Ishikawa (cell line): ENCODE data around the gene PIGU.

Source experiments
- CEBPB ChIP-seq: IDR thresholded peaks from 2 replicates; pipeline ENCODE4 v1.6.1; 2012
- CREB1 ChIP-seq: IDR thresholded peaks from 2 replicates; pipeline ENCODE4 v1.6.1; 2012; ENCODE audit warnings: low read depth
- EGR1 ChIP-seq: IDR thresholded peaks from 2 replicates; pipeline ENCODE4 v1.6.1; 2012
- EP300 ChIP-seq: IDR thresholded peaks from 2 replicates; pipeline ENCODE4 v1.6.1; 2012; ENCODE audit warnings: borderline replicate concordance
- FOXM1 ChIP-seq: IDR thresholded peaks from 2 replicates; pipeline ENCODE4 v1.6.1; 2012; ENCODE audit warnings: low read depth, borderline replicate concordance
- NFIC ChIP-seq: IDR thresholded peaks from 2 replicates; pipeline ENCODE4 v1.6.1; 2012
- RAD21 ChIP-seq: IDR thresholded peaks from 2 replicates; pipeline ENCODE4 v1.6.1; 2012; ENCODE audit warnings: low read depth
- REST ChIP-seq: IDR thresholded peaks from 2 replicates; pipeline ENCODE4 v1.6.1; 2012; ENCODE audit warnings: low read depth, mild to moderate bottlenecking
- TAF1 ChIP-seq: IDR thresholded peaks from 2 replicates; pipeline ENCODE4 v1.6.1; 2012; ENCODE audit warnings: low read depth, mild to moderate bottlenecking
- TEAD4 ChIP-seq: IDR thresholded peaks from 2 replicates; pipeline ENCODE4 v1.6.1; 2012
- YY1 ChIP-seq: IDR thresholded peaks from 2 replicates; pipeline ENCODE4 v1.6.1; 2012; ENCODE audit warnings: low read depth
- ZBTB7A ChIP-seq: IDR thresholded peaks from 2 replicates; pipeline ENCODE4 v1.6.1; 2012; ENCODE audit warnings: low read depth
- TF ChIP-seq, protein P1 (sequence below): IDR thresholded peaks from 2 replicates; pipeline ENCODE4 v1.6.1; 2012

DNA sequence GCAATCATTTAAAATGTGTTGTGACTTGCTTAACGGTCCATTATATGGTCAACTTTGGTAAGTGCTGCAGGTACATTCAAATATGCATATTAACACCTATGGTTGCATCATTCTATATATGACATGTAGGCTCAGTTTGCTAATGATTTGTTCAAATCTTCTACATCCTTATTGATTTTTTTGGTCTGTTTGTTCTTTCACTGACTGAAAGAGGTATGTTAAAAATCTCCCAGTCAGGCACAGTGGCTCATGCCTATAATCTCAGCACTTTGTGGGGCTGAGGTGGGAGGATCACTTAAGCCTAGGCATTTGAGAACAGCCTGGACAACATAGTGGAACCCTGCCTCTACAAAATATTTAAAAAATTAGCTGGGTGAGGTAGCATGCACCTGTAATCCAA, 29.2 kb downstream of the PIGU start:
- TF ChIP-seq CREB1 (no peak), REST (no peak), TAF1 (no peak), CEBPB (no peak), RAD21 (no peak), YY1 (no peak), FOXM1 (no peak), EP300 (no peak), EGR1 (no peak), ZBTB7A (no peak), NFIC (no peak), TEAD4 (no peak)
- TF ChIP-seq, protein P1, sequence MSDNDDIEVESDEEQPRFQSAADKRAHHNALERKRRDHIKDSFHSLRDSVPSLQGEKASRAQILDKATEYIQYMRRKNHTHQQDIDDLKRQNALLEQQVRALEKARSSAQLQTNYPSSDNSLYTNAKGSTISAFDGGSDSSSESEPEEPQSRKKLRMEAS: no peak
